ENCODE data around the gene SUPT20H. TPM values are rescaled to one million over a fixed set of nuclear protein-coding genes. Genes with fewer than 3 reads are reported as not detected.

SUPT20H gene
- total and polyA plus RNA-seq, 2 of the 4 experiments (the other 2 are of a cell fraction): 46.6 to 55.1 TPM

GRCh38 chr13:37001921-37002250 is 57.6 kb downstream of the SUPT20H start:
- CTCF ChIA-PET: no interaction called here
- H3K4me1 ChIP-seq (ENCODE audit: control insufficient read depth, insufficient read depth, low read length): no peaks in the 10 kb centered on the region; the same call in 1 of the 2 replicates
- no peak overlapping the region for H2AK9ac ChIP-seq (replicated peaks; ENCODE audit: low read depth, low read length, poor library complexity)
- no CpG with 5 or more reads among the region's 3 CpGs for WGBS, 2 experiments (ENCODE audit: extremely low coverage in 2 of 2, insufficient read length in 1 of 2)
- no peak overlapping the region for H2AK5ac ChIP-seq (ENCODE audit: low read depth, low read length)
- H3K18ac ChIP-seq (ENCODE audit: low read depth, low read length): no peak overlapping the region
- H3K79me1 ChIP-seq (ENCODE audit: low read depth in 1 of 2, low read length in 2 of 2): peaks cover 6 to 22% of the 10 kb centered on the region in 2 experiments; a peak in 3 of 4 replicates
- no peak overlapping the region for H3K56ac ChIP-seq (ENCODE audit: extremely low read depth, insufficient read depth, low read length)
- ATAC-seq (ENCODE audit: low read depth): no peak
- intact Hi-C loops (cut with micrococcal nuclease): no loop called here
- no peak for TF ChIP-seq MXI1 (IDR thresholded peaks at IDR 0.05; ENCODE audit: borderline replicate concordance, low read depth, low read length)
- TF ChIP-seq MAZ (IDR thresholded peaks at IDR 0.05; ENCODE audit: borderline replicate concordance, low read depth, low read length): no peak
- TF ChIP-seq CTCF (conservative IDR thresholded peaks at IDR 0.05; ENCODE audit: low read depth, low read length): no peak
- TF ChIP-seq CHD1 (IDR thresholded peaks at IDR 0.05; ENCODE audit: low read depth, low read length): no peak
- TF ChIP-seq SMC3 (IDR thresholded peaks at IDR 0.05; ENCODE audit: low read depth, low read length): no peak
- no peak for TF ChIP-seq RAD21 (IDR thresholded peaks at IDR 0.05; ENCODE audit: low read length)
- TF ChIP-seq CEBPB (IDR thresholded peaks at IDR 0.05; ENCODE audit: low read depth, low read length): no peak
- TF ChIP-seq USF2 (IDR thresholded peaks at IDR 0.05; ENCODE audit: low read depth, low read length): no peak
- no peak overlapping the region for H2BK120ac ChIP-seq (ENCODE audit: low read depth, low read length)
- H2BK5ac ChIP-seq (ENCODE audit: low read depth, low read length, poor library complexity, severe bottlenecking): no peak overlapping the region
- H3K9ac ChIP-seq (ENCODE audit: low read depth, low read length): no peak overlapping the region; the same call in 1 of the 2 replicates
- H3K4me3 ChIP-seq (ENCODE audit: insufficient read depth, low read depth, low read length): no peak overlapping the region
- DNase-seq: no peak
- no peaks in the 10 kb centered on the region for H4K20me1 ChIP-seq (ENCODE audit: insufficient read depth, low read length)
- no TSS peak for BruUV-seq (replicated peaks)
- H4K8ac ChIP-seq (ENCODE audit: low read depth in 2 of 2, low read length in 2 of 2): no peak overlapping the region; a peak in 1 of 4 replicates
- H2BK15ac ChIP-seq (ENCODE audit: low read depth, low read length): no peak overlapping the region
- dilution Hi-C loops (cut with HindIII; ENCODE audit: low sequenced_read_pairs, unreplicated experiment): no loop called here
- no peaks in the 10 kb centered on the region for H3K9me1 ChIP-seq (ENCODE audit: insufficient read depth, low read length)
- H3K27ac ChIP-seq (ENCODE audit: insufficient read depth, low read length): no peak overlapping the region
- H2BK20ac ChIP-seq (ENCODE audit: low read depth, low read length): no peak overlapping the region
- POLR2A ChIA-PET (ENCODE audit: unreplicated experiment): no interaction called here
- H4K91ac ChIP-seq (ENCODE audit: insufficient read depth, low read depth, low read length): no peak overlapping the region
- H3K9me3 ChIP-seq (ENCODE audit: control insufficient read depth, insufficient read depth, low read length): no peaks in the 10 kb centered on the region
- peaks cover 17% of the 10 kb centered on the region for H3K36me3 ChIP-seq (ENCODE audit: control insufficient read depth, insufficient read depth, low read length)
- in situ Hi-C loops (cut with MboI; ENCODE audit: low sequenced_read_pairs): no loop called here
- no peak overlapping the region for H3K14ac ChIP-seq (replicated peaks; ENCODE audit: low read depth, low read length)
- no peak overlapping the region for H4K5ac ChIP-seq (ENCODE audit: low read depth, low read length)
- H3K4ac ChIP-seq (ENCODE audit: low read depth, low read length): no peak overlapping the region
- no peaks in the 10 kb centered on the region for H3K27me3 ChIP-seq (ENCODE audit: control insufficient read depth, insufficient read depth, low read length)
- peak overlapping the region; percentile 97 for H3K4me2 ChIP-seq (ENCODE audit: low read depth, low read length)
- H3K23ac ChIP-seq (ENCODE audit: low read depth, low read length): no peak overlapping the region
- H2AFZ ChIP-seq (replicated peaks; ENCODE audit: low read length, poor library complexity): no peak overlapping the region

All from IMR-90 (cell line).